GM19193 (cell line): ENCODE results near the gene EIF4E.

Experiments
- POLR2A ChIP-seq: IDR thresholded peaks from 4 replicates; pipeline ENCODE4 v1.6.1; 2011; ENCODE audit not compliant: insufficient read depth, insufficient read length; ENCODE audit errors: extremely low read depth

The EIF4E gene

GRCh38 chr4:98939438-98939837, 10.5 kb upstream of the EIF4E start:
- no peak for TF ChIP-seq POLR2A

DNA sequence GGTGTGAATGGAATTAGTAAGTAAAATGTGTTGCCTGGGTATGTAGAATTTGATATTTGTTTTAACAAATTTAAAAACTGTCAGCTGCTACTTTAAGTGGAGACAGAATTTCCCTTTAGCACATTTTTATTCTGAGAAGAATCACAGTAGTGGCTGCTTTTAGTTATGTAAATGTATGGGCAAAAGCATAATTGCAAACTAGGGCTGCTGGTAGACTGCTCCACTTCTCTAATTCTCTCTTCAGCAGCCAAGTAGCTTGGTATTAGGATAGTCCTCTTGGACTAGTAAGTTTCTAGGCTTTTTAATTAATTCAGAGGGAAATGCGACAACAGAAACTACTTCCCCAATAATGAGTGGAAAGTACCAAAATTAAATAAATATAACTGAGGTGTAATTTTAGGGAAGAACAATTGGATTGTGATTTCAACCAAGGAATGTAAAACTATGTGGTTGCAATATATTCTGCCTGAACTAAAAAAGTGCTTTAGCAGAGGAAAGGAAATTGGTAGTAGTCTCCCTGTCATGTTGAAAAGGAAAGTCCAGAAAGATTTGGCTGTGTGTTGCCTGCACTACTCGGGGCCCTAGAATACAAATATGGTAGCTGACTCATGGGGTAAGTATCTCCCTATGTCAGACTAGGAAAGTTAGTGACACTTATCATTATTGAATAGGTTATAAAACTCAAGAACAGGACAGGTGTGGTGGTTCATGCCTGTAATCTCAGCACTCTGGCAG, 9.2 kb upstream of the EIF4E start:
- no peak for TF ChIP-seq POLR2A

DNA sequence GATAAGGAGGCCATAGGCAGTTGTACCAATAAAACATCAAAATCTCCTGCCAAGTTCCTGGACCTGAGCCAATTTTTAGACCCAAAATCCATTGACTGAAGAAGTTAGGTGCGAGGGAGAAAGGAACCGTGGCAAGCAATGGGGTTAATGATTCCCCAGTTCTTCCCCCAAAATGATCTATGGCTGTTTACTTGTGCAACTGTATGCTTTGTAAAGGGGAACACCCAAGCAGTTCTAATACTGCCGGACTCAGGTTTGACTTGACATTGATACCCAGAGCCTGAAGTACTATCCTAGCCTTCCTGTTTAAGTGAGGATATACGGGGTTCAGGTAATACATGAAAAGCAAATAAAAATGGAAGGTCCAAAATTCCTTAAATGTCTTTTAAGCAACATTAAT, 6.7 kb upstream of the EIF4E start:
- TF ChIP-seq POLR2A = no peak

DNA sequence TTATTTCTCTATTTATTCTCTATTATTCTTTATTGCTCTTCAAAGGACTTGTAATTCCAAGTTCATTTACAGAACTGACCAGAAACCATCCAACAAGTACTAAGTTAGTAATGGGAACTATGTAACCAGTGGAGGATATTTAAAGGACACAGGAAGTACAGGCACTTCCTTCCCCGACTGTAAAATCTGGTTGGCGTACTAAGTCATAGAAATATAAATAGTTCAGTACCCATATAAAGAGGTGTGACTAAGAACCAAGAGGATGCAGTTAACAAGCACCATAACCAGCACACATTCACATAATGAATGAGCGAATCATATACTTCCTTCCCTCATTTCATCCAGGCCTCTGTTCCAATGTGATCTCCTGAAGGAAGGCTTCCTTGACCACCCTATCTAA, 3.6 kb upstream of the EIF4E start:
- TF ChIP-seq POLR2A = no peak

DNA sequence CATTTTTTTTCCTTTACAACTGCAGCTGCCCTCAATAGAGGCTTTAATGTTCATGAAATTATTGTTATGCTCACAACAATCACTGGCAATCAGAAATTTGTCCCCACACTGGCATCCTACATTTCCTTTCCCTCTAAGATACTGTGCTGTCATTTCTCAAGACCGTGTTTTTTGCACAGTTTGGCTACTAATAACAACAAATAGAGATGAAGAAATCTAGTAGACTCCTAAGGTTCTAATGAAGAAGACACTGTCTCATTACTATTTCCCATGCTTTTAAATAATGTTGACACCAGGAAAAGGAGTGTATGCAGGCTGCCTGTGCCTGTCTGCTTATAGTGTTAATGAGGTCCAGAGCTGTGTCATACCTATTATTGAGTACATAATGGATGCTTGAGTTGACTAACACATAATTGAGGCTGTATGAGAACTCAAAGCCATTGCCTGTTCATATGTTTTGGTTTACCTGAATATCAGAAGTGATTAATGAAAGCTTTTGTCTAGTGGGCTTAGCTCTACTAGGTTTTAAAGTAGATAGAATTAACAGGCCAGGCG, 1.5 kb upstream of the EIF4E start:
- no peak for TF ChIP-seq POLR2A

- TF ChIP-seq POLR2A = peak; percentile 74
These were observed 671 bp upstream of the EIF4E start for GRCh38 chr4:98929341-98930267.

DNA sequence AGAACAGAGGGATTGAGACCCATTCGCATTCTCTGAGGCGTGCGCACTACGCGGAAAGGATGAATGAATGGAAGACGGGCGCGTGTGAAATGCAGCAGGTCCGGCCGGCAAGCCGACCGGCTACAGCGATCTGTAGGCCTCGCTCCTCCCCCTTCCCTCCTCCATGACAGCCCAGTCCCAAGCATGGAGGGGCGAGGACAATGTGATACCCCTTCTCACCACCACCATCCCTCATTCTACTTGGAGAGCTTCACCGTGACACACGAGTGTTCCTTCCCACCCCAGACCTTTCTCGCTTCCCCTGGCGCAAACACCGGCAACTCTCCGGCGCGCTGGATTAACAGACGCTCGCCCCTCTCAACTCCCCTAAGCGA, 815 bp downstream of the EIF4E start:
- peak; percentile 60 for TF ChIP-seq POLR2A

- no peak for TF ChIP-seq POLR2A
These were observed 7.6 kb downstream of the EIF4E start for GRCh38 chr4:98921292-98921691.

DNA sequence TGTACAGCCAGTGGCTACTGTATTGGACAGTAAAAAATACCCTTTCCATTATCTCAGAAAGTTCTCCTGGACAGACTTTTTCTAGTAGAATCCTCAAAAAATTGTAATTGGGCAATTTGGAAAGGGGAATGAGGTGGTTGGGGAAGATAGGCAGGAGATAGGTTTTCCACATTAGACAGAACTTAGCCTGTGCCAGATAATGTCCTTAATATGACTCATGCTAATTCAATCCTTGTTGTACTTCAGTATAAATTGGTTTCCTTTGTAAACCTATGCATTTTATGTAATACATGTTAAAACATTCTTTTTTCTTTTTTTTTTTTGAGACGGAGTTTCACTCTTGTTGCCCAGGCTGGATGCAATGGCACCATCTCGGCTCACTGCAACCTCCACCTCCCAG, 8.9 kb downstream of the EIF4E start:
- TF ChIP-seq POLR2A = no peak

- no peak for TF ChIP-seq POLR2A
These were observed 19.1 kb downstream of the EIF4E start for GRCh38 chr4:98909646-98910401.

DNA sequence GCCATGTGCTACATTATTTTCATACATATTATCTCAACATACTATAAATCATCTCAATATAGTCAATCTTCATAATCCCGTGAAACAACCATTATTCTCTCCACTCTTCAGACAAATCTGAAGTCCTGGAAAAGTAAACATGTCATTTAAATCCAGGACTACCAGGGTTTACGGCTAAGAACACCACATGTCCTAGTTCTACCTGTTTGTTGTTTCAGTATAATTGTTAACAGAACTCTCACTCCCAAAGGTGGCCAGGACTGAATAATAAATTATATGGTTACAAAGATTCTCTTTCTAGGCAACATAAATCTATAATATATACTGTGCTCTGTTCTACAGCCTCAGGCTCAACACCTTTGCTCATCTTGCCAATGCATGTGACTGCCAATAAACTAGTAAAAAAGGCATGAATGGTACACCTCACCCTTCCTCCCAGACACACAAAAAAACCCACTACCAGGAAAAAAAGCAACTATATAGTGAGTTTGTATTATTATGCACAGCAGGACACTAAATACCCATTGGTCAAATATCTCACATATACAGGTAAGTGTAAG, 20.1 kb downstream of the EIF4E start:
- no peak for TF ChIP-seq POLR2A

- no peak for TF ChIP-seq POLR2A
These were observed 20.8 kb downstream of the EIF4E start for GRCh38 chr4:98908182-98908581.

- no peak for TF ChIP-seq POLR2A
These were observed 23.1 kb downstream of the EIF4E start for GRCh38 chr4:98905839-98906238.

- no peak for TF ChIP-seq POLR2A
These were observed 23.6 kb downstream of the EIF4E start for GRCh38 chr4:98905297-98905696.

DNA sequence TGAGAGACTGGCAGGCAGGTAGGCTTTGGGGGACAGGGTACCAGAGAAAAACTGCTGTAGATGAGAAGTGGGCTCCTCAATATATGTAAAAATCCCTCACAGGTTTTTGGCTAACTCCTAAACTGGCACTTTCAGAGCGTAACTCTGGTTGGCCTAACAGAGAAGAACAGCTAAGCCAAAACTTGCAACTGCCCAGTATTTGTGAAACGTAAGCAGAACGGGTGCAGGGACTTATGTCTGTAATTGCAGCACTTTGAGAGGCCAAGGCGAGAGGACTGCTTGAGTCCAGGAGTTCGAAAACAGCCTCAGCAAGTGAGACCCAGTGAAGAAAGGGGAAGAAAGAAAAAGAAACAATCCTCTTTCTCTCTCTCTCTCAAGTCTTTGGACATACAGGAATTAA, 25.0 kb downstream of the EIF4E start:
- TF ChIP-seq POLR2A = no peak
